Astrocyte (in vitro differentiated cells and primary cell): Measurements from ENCODE around the gene C2CD5. TPM values are rescaled to one million over a fixed set of nuclear protein-coding genes. Genes with fewer than 3 reads are reported as not detected.
"Not testable (repeated sequence)": the region's sequence is repeated elsewhere in the genome, so short reads cannot be mapped to it uniquely, and the experiment has no call there.

Experiments used
- DNase-seq: peaks from one replicate; pipeline ENCODE4 v3.0.0-alpha.2; 2010; ENCODE audit warnings: low read depth
- FAIRE-seq: peaks from 2 replicates; lab custom pipeline; 2011; peaks lifted over from hg19 to GRCh38; lab: Jason Lieb, UNC
- H2AFZ ChIP-seq: 2 replicates; pipeline ENCODE4 v1.6.0; 2012; ENCODE audit warnings: low read depth, low read length, inconsistent platforms
- H3K27ac ChIP-seq: 2 replicates; pipeline ENCODE4 v1.5.1; 2011; ENCODE audit warnings: low read depth, low read length, inconsistent platforms
- H3K27me3 ChIP-seq: 2 replicates; pipeline ENCODE4 v1.6.0; 2011; ENCODE audit warnings: low read length, inconsistent platforms; ENCODE audit not compliant: insufficient read depth
- H3K36me3 ChIP-seq: 2 replicates; pipeline ENCODE4 v1.5.1; 2011; ENCODE audit warnings: low read length, inconsistent platforms; ENCODE audit not compliant: insufficient read depth
- H3K4me1 ChIP-seq: 2 replicates; pipeline ENCODE4 v1.5.1; 2011; ENCODE audit warnings: low read length, inconsistent platforms; ENCODE audit not compliant: insufficient read depth
- H3K4me2 ChIP-seq: 2 replicates; pipeline ENCODE4 v1.6.0; 2012; ENCODE audit warnings: low read length, inconsistent platforms
- H3K4me3 ChIP-seq: 2 replicates; pipeline ENCODE4 v1.5.1; 2011; ENCODE audit warnings: low read depth, mild to moderate bottlenecking, low read length, inconsistent platforms; ENCODE audit not compliant: insufficient read depth
- H3K79me2 ChIP-seq: 2 replicates; pipeline ENCODE4 v1.6.0; 2012; ENCODE audit warnings: mild to moderate bottlenecking, low read length, inconsistent platforms; ENCODE audit not compliant: insufficient read depth
- H3K9ac ChIP-seq: 2 replicates; pipeline ENCODE4 v1.6.0; 2012; ENCODE audit warnings: mild to moderate bottlenecking, low read length, inconsistent platforms
- H3K9me3 ChIP-seq: 2 replicates; pipeline ENCODE4 v1.5.1; 2012; ENCODE audit warnings: low read depth, mild to moderate bottlenecking, low read length, inconsistent platforms; ENCODE audit not compliant: insufficient read depth
- H4K20me1 ChIP-seq: 2 replicates; pipeline ENCODE4 v1.6.0; 2012; ENCODE audit warnings: low read length, inconsistent platforms; ENCODE audit not compliant: insufficient read depth
- H3K27ac Mint-ChIP-seq: one replicate; pipeline ENCODE4 v1.8.0; 2021; ENCODE audit warnings: mild to moderate bottlenecking, mixed read lengths; ENCODE audit not compliant: unreplicated experiment
- H3K27me3 Mint-ChIP-seq: one replicate; pipeline ENCODE4 v1.8.0; 2021; ENCODE audit warnings: low read depth, mixed read lengths; ENCODE audit not compliant: unreplicated experiment
- H3K36me3 Mint-ChIP-seq: one replicate; pipeline ENCODE4 v1.8.0; 2021; ENCODE audit warnings: low read depth, mixed read lengths; ENCODE audit not compliant: unreplicated experiment
- H3K4me1 Mint-ChIP-seq: one replicate; pipeline ENCODE4 v1.8.0; 2021; ENCODE audit warnings: low read depth, mixed read lengths; ENCODE audit not compliant: unreplicated experiment
- H3K4me3 Mint-ChIP-seq: one replicate; pipeline ENCODE4 v1.8.0; 2021; ENCODE audit warnings: mild to moderate bottlenecking, moderate library complexity, mixed read lengths; ENCODE audit not compliant: unreplicated experiment
- H3K9me3 Mint-ChIP-seq: one replicate; pipeline ENCODE4 v1.8.0; 2021; ENCODE audit warnings: mild to moderate bottlenecking, mixed read lengths; ENCODE audit not compliant: unreplicated experiment
- CTCF ChIP-seq: IDR thresholded peaks from 2 replicates; pipeline ENCODE4 v1.5.1; 2011; ENCODE audit warnings: low read depth, mild to moderate bottlenecking, inconsistent platforms, low read length, moderate library complexity; ENCODE audit not compliant: insufficient read depth
- EZH2 ChIP-seq: IDR thresholded peaks from 2 replicates; pipeline ENCODE4 v1.6.1; 2012; ENCODE audit warnings: mild to moderate bottlenecking, low read length, inconsistent platforms; ENCODE audit not compliant: insufficient read depth
- total RNA-seq: library from RNA; stranded (reverse); gene quantifications from 2 replicates; pipeline ENCODE4 v1.2.1, GENCODE V29; 2021

Gene C2CD5
- total RNA-seq, 1 donor from 2014 or later: 14.7 TPM

- FAIRE-seq: no peak
- no peak overlapping the region for H3K4me3 Mint-ChIP-seq
These were observed 50.0 kb downstream of the C2CD5 start for GRCh38 chr12:22494319-22494718.

GRCh38 chr12:22491034-22491433, 53.3 kb downstream of the C2CD5 start:
- H3K4me3 Mint-ChIP-seq: no peak overlapping the region
- H3K36me3 Mint-ChIP-seq: no peaks in the 10 kb centered on the region
- H3K27me3 Mint-ChIP-seq: no peaks in the 10 kb centered on the region
- H3K9ac ChIP-seq: no peak overlapping the region
- H4K20me1 ChIP-seq: no peaks in the 10 kb centered on the region
- no peak overlapping the region for H3K4me2 ChIP-seq
- no peak overlapping the region for H3K4me3 ChIP-seq
- peaks cover 18% of the 10 kb centered on the region for H3K36me3 ChIP-seq
- no peak for TF ChIP-seq EZH2
- TF ChIP-seq CTCF: no peak
- H3K27ac ChIP-seq: no peak overlapping the region
- H3K79me2 ChIP-seq: no peaks in the 10 kb centered on the region
- H3K9me3 ChIP-seq: no peaks in the 10 kb centered on the region
- H3K9me3 Mint-ChIP-seq: no peaks in the 10 kb centered on the region
- H3K4me1 ChIP-seq: no peaks in the 10 kb centered on the region
- FAIRE-seq (no peak), DNase-seq (no peak)
- H3K4me1 Mint-ChIP-seq: no peaks in the 10 kb centered on the region
- no peak overlapping the region for H3K27ac Mint-ChIP-seq
- no peaks in the 10 kb centered on the region for H3K27me3 ChIP-seq
- H2AFZ ChIP-seq: no peak overlapping the region

More at GRCh38 chr12:22494319-22494718, 50.0 kb downstream of the C2CD5 start:
- Histone ChIP-seq H3K4me3 (no peak overlapping the region), H3K79me2 (no peaks in the 10 kb centered on the region), H3K27me3 (no peaks in the 10 kb centered on the region), H2AFZ (no peak overlapping the region), H3K4me1 (no peaks in the 10 kb centered on the region), H4K20me1 (no peaks in the 10 kb centered on the region), H3K9ac (no peak overlapping the region), H3K4me2 (no peak overlapping the region), H3K9me3 (no peaks in the 10 kb centered on the region), H3K36me3 (peaks cover 17% of the 10 kb centered on the region), H3K27ac (no peak overlapping the region)
- H3K36me3 Mint-ChIP-seq: no peaks in the 10 kb centered on the region
- no peak for TF ChIP-seq CTCF
- TF ChIP-seq EZH2: no peak
- no peak for DNase-seq
- H3K27ac Mint-ChIP-seq: no peak overlapping the region
- no peaks in the 10 kb centered on the region for H3K9me3 Mint-ChIP-seq
- no peaks in the 10 kb centered on the region for H3K4me1 Mint-ChIP-seq
- no peaks in the 10 kb centered on the region for H3K27me3 Mint-ChIP-seq

- Histone ChIP-seq H3K79me2 (no peaks in the 10 kb centered on the region), H2AFZ (no peak overlapping the region), H4K20me1 (no peaks in the 10 kb centered on the region), H3K27me3 (no peaks in the 10 kb centered on the region), H3K4me2 (no peak overlapping the region), H3K9ac (no peak overlapping the region), H3K4me3 (no peak overlapping the region), H3K36me3 (peaks cover 23% of the 10 kb centered on the region), H3K4me1 (no peaks in the 10 kb centered on the region), H3K27ac (no peak overlapping the region), H3K9me3 (no peaks in the 10 kb centered on the region)
- Mint-ChIP-seq H3K9me3 (no peaks in the 10 kb centered on the region), H3K36me3 (no peaks in the 10 kb centered on the region), H3K4me3 (no peak overlapping the region), H3K4me1 (no peaks in the 10 kb centered on the region), H3K27me3 (no peaks in the 10 kb centered on the region), H3K27ac (no peak overlapping the region)
- DNase-seq (no peak), FAIRE-seq (no peak)
- TF ChIP-seq CTCF (no peak), EZH2 (no peak)
These were observed 55.9 kb downstream of the C2CD5 start for GRCh38 chr12:22488478-22488877.

GRCh38 chr12:22487683-22488082, 56.7 kb downstream of the C2CD5 start:
- not testable (repeated sequence) for H3K9me3 Mint-ChIP-seq, H3K27me3 ChIP-seq, H3K27ac ChIP-seq, H3K36me3 Mint-ChIP-seq, H3K9me3 ChIP-seq, FAIRE-seq, H3K9ac ChIP-seq, DNase-seq, H4K20me1 ChIP-seq, H3K4me1 Mint-ChIP-seq, H3K4me1 ChIP-seq, H3K4me3 Mint-ChIP-seq, H3K79me2 ChIP-seq, H3K27me3 Mint-ChIP-seq, H3K4me2 ChIP-seq, H3K4me3 ChIP-seq, H3K27ac Mint-ChIP-seq, H2AFZ ChIP-seq
- peaks cover 20% of the 10 kb centered on the region for H3K36me3 ChIP-seq
